HG03280 (cell line): ENCODE measurements around the gene LRP8.
"Not testable (repeated sequence)": the region's sequence is repeated elsewhere in the genome, so short reads cannot be mapped to it uniquely, and the experiment has no call there.

Experiments used
- ATAC-seq: cut with Tn5 transposase; IDR thresholded peaks from one replicate; pipeline ENCODE4 v1.9.1; 2021; ENCODE audit warnings: mild to moderate bottlenecking, moderate library complexity; ENCODE audit not compliant: unreplicated experiment

The LRP8 gene

GRCh38 chr1:53237638-53238037 lies 90.2 kb downstream of the LRP8 start:
- ATAC-seq, result no peak

DNA sequence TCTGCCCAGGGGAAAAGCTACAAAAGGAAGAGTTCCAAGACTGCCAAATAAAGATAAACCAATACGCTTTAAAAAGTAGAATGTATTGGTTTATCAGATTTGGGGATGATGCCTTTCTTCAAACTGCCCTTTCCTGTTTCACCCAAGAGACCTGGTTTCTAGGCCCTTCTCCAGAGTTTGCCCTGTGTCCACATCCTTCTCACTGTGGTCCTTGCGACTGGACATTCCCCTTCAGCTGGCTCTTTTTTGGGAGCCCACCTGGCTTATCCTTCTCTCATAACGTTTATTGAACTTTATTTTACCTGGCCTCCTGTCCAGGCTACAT lies 106.9 kb downstream of the LRP8 start:
- no peak for ATAC-seq

DNA sequence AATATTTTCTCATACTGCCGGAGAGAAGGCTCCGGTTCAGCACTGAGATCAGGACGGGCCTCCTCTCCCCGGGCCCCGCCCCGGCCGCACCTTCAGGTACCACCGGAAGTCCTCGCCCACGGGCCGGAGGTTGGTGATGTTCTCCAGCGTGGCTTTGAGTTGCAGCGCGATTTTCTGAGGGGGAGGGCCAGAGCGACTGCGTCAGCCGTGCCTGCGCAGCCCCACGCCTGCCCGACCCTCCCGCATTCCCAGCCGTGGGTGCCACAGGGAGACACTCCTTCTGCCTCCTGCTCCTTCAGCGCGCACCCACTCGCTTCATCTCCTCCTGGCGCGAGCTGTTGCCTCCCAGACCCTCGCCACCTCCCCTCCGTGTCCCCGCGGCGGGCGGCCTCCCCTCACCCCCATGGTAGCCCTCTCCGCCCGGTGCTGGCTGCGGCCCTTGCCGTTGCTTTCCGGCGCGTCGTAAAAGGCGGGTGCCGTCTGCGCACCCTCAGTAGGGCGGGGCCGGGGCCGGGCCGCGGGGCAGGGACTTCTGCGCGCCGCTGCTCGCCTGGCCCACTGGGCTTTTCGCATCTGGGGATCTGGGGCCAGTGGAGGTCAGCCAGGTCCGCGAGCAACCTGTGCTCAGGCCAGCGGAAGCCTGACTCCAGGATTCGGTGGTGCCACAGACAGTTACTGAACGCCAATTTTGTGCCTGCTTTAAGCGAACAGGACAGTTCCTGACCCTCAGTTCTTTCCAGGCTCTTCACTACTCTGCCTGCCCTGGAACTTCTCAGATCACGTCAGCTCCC lies 107.5 kb downstream of the LRP8 start, which contains the start of gene CZIB:
Gene CZIB (minus strand): TSS at position 464 of the 791 bp plus-strand sequence. CDS start 59 bp downstream, at position 405.
- peak; percentile 91 for ATAC-seq

- ATAC-seq, result no peak
These were observed 108.2 kb downstream of the LRP8 start for GRCh38 chr1:53219711-53220110.

DNA sequence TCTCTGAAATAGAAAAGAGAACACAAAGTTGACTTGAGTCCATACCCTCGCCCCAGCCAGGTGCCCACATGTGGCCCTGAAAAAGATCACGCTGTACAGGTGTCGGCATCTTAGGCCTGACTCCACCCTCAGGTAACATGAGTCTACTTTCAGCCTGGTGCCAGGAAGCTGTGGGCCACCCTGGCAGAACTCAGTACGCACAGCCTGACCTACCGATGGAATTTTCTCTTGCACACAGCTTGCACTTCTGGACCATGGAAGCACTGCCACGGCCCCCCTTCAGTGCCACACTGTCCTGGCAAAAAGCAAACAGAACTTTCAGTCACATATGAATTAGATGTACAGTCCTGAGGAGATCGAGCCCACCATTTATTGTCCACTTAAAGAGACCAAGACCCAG lies 109.7 kb downstream of the LRP8 start:
- ATAC-seq, result no peak

DNA sequence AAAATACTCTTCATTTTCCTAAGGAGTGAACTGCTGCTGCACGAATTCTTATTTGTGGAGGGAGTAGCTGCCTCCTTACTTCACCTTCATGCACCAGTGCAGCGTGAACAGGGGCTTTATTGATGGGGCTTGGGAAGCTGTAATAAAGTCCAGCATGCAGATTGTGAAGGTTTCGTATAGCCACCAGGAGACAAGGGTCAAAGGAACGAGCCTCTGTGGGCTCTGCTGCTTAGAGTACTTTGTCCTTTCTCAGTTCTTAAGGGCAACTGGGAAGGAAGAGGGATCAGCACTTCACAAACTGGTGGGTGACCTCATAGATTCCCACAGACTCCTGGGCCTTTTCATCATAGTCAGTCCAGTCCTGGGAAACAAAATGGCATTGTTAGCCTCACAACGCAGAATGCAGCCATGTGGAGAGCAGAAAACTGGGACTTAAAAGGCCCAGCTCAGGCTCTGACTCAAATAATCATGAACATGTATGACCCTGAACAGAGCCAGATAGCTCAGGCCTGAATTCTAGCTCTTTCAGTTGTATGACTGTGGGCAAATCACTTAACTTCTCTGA lies 113.4 kb downstream of the LRP8 start:
- no peak for ATAC-seq

- no peak for ATAC-seq
These were observed 116.9 kb downstream of the LRP8 start for GRCh38 chr1:53210954-53211353.

- ATAC-seq, result no peak
These were observed 117.5 kb downstream of the LRP8 start for GRCh38 chr1:53210352-53210751.

GRCh38 chr1:53207726-53208125 lies 120.1 kb downstream of the LRP8 start:
- no peak for ATAC-seq

- ATAC-seq, result no peak
These were observed 121.0 kb downstream of the LRP8 start for GRCh38 chr1:53206735-53207379.

DNA sequence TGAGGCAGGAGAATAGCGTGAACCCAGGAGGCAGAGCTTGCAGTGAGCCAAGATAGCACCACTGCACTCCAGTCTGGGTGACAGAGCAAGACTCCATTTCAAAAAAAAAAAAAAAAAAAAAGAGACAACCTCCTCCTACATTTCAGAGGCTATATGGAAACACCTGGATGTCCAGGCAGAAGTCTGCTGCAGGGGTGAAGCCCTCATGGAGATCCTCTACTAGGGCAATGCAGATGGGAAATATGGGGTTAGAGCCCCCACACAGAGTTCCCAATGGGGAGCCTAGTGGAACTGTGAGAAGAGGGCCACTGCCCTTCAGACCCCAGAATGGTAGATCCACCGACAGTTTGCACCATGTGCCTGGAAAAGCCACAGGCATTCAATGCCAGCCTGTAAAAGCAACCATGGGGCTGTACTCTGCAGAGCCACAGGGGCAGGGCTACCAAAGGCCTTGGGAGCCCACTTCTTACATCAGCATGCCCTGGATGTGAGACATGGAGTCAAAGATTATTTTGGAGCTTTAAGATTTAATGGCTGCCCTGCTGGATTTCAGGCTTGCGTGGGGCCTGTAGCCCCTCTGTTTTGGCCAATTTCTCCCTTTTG lies 121.7 kb downstream of the LRP8 start:
- ATAC-seq, result not testable (repeated sequence)

DNA sequence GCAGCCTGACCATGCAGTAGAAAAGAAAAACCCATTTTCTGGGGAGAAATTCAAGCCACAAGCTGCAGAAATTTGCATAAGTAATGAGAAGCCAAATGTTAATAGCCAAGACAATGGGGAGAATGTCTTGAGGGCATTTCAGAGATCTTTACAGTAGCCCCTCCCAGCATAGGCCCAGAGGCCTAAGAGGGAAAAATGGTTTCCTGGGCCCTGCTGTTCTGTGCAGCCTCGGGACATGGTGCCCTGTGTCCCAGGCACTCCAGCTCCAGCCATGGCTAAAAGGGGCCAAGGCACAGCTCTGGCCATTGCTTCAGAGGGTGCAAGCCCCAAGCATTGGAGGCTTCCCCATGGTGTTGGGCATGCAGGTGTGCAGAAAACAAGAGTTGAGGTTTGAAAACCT lies 122.4 kb downstream of the LRP8 start:
- not testable (repeated sequence) for ATAC-seq

GRCh38 chr1:53203466-53203865 lies 124.4 kb downstream of the LRP8 start:
- no peak for ATAC-seq

GRCh38 chr1:53198241-53198651 lies 129.6 kb downstream of the LRP8 start:
- no peak for ATAC-seq

- no peak for ATAC-seq
These were observed 130.3 kb downstream of the LRP8 start for GRCh38 chr1:53197291-53198200.

GRCh38 chr1:53196485-53197290 lies 131.2 kb downstream of the LRP8 start, which contains the start of gene CPT2:
TSS of gene CPT2 (plus strand) at chr1:53196824. CDS start at chr1:53196944, 120 bp downstream.
- ATAC-seq, result peak; percentile 100

- no peak for ATAC-seq
These were observed 131.8 kb downstream of the LRP8 start for GRCh38 chr1:53196017-53196484.

DNA sequence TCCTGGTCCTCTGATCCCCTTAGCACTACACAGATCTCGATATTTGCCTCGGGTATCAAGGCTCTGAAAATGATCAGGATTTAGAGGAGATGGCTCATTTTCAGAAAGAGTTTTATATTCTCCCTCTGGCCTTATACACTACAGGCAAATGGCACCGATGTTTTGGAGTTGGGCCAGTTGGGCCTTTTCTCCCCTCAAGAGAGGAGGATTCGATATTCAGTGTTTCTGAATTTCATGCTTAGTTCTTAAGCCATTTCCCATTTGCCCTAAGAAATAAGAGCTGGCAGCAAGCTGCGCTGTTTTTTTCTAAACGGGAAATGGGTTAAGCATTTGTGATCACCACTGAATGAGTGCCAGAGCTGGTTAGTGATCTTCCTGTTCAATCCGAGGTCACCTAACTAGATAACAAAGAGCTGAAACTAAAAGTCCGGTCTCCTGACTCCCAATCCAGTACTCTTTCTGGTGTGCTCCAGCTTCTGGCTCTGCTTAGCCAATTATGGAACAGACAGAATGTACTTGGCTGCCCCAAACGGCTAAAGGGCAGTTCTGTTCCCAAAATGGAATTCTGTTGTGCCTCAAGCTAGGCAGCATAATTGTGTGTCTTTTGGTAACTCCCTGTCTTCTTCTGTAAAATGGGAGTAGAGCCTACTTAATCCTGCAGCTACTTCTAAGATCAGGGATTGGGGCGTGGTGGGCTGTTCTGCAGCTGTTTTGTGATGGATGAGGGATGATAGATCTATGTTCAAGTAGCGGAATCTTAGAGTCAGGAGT lies 132.4 kb downstream of the LRP8 start:
- no peak for ATAC-seq
